Stimulated activated CD4-positive, alpha-beta T cell treated with anti-CD3 and anti-CD28 coated beads, Interleukin-12 subunit alpha, Interleukin-12 subunit beta, amount 100 ng/mL, for 24 hours (primary cell): Measurements from ENCODE around the gene MINDY4.
A peak's percentile ranks its signal among the peaks of the same experiment; 100 is the strongest.

Source experiments
- DNase-seq, 2 experiments: peaks; one replicate each; pipeline ENCODE4 v3.0.0-alpha.2; 2020; ENCODE audit warnings: low read depth in 2 of 2

MINDY4 gene

GRCh38 chr7:30772984-30773383 is 1.8 kb downstream of the MINDY4 start:
- no peak for DNase-seq

- no peak for DNase-seq
Measured at GRCh38 chr7:30775992-30776391, 4.8 kb downstream of the MINDY4 start.

GRCh38 chr7:30776971-30777370 is 5.8 kb downstream of the MINDY4 start:
- DNase-seq: no peak

- no peak for DNase-seq
Measured at GRCh38 chr7:30778255-30779025, 7.2 kb downstream of the MINDY4 start.

GRCh38 chr7:30779574-30779973 is 8.4 kb downstream of the MINDY4 start:
- DNase-seq: no peak

GRCh38 chr7:30780941-30781340 is 9.7 kb downstream of the MINDY4 start:
- DNase-seq: no peak

GRCh38 chr7:30782690-30783089 is 11.5 kb downstream of the MINDY4 start:
- no peak for DNase-seq

GRCh38 chr7:30785786-30786185 is 14.6 kb downstream of the MINDY4 start:
- DNase-seq: no peak

GRCh38 chr7:30787486-30787885 is 16.3 kb downstream of the MINDY4 start:
- no peak for DNase-seq

GRCh38 chr7:30788640-30789333 is 17.6 kb downstream of the MINDY4 start:
- no peak for DNase-seq

GRCh38 chr7:30789334-30789711 is 18.1 kb downstream of the MINDY4 start:
- no peak for DNase-seq

GRCh38 chr7:30790356-30790755 is 19.1 kb downstream of the MINDY4 start:
- no peak for DNase-seq

GRCh38 chr7:30791114-30791513 is 19.9 kb downstream of the MINDY4 start:
- DNase-seq: no peak

- DNase-seq: no peak
Measured at GRCh38 chr7:30795161-30795948, 24.1 kb downstream of the MINDY4 start.

GRCh38 chr7:30796105-30796869 is 25.1 kb downstream of the MINDY4 start:
- DNase-seq: no peak

- DNase-seq: no peak
Measured at GRCh38 chr7:30797176-30798040, 26.2 kb downstream of the MINDY4 start.

GRCh38 chr7:30799206-30799975 is 28.2 kb downstream of the MINDY4 start:
- no peak for DNase-seq

GRCh38 chr7:30799976-30800661 is 28.9 kb downstream of the MINDY4 start:
- no peak for DNase-seq

- peak in 1 of 2 experiments; percentile 9 for DNase-seq
Measured at GRCh38 chr7:30800785-30801252, 29.6 kb downstream of the MINDY4 start.
